Effector memory CD8-positive, alpha-beta T cell (primary cell): ENCODE data around the gene PPFIA3.
"Not testable (repeated sequence)": the region's sequence is repeated elsewhere in the genome, so short reads cannot be mapped to it uniquely, and the experiment has no call there.

Source experiments
- ATAC-seq: fragments of 150-1000 bp; cut with Tn5 transposase; replicated peaks from 2 replicates; pipeline ENCODE4 v1.10.0; 2021; ENCODE audit warnings: mild to moderate bottlenecking, moderate library complexity
- DNase-seq, 3 experiments: peaks; one replicate each; pipeline ENCODE4 v3.0.0; 2021
- H3K27ac Mint-ChIP-seq, 2 donors: one replicate each; pipeline ENCODE4 v1.8.0; 2022; ENCODE audit warnings: mild to moderate bottlenecking in 2 of 2, mixed read lengths in 2 of 2, moderate library complexity in 2 of 2
- H3K27me3 Mint-ChIP-seq, 2 donors: one replicate each; pipeline ENCODE4 v1.8.0; 2022; ENCODE audit warnings: mixed read lengths in 2 of 2
- H3K36me3 Mint-ChIP-seq: one replicate; pipeline ENCODE4 v1.8.0; 2022; ENCODE audit warnings: mild to moderate bottlenecking, moderate library complexity, mixed read lengths; ENCODE audit not compliant: insufficient read depth
- H3K4me1 Mint-ChIP-seq, 2 donors: one replicate each; pipeline ENCODE4 v1.8.0; 2022; ENCODE audit warnings: low read depth in 2 of 2, mixed read lengths in 2 of 2
- H3K4me3 Mint-ChIP-seq, 2 donors: one replicate each; pipeline ENCODE4 v1.8.0; 2022; ENCODE audit warnings: mild to moderate bottlenecking in 2 of 2, mixed read lengths in 2 of 2, moderate library complexity in 2 of 2
- H3K9me3 Mint-ChIP-seq, 2 donors: one replicate each; pipeline ENCODE4 v1.8.0; 2022; ENCODE audit warnings: mixed read lengths in 2 of 2

PPFIA3 gene

GRCh38 chr19:49173198-49173597 is 53.9 kb downstream of the PPFIA3 start:
- H3K27ac Mint-ChIP-seq, result no peak overlapping the region
- DNase-seq, result no peak
- H3K4me3 Mint-ChIP-seq, result no peak overlapping the region
- H3K36me3 Mint-ChIP-seq, result no peaks in the 10 kb centered on the region
- peaks cover 7 to 9% of the 10 kb centered on the region in 2 donors for H3K27me3 Mint-ChIP-seq
- ATAC-seq, result no peak
- H3K9me3 Mint-ChIP-seq, result no peaks in the 10 kb centered on the region
- no peaks in the 10 kb centered on the region for H3K4me1 Mint-ChIP-seq

GRCh38 chr19:49180659-49181058 is 61.3 kb downstream of the PPFIA3 start:
- Mint-ChIP-seq H3K27me3 (peaks cover 11% of the 10 kb centered on the region in 2 donors), H3K4me1 (no peaks in the 10 kb centered on the region), H3K27ac (no peak overlapping the region), H3K36me3 (no peaks in the 10 kb centered on the region), H3K4me3 (no peak overlapping the region), H3K9me3 (peaks cover 0 to 4% of the 10 kb centered on the region in 2 donors)
- ATAC-seq (no peak), DNase-seq (no peak)

- H3K9me3 Mint-ChIP-seq, H3K4me1 Mint-ChIP-seq, DNase-seq, ATAC-seq, H3K27ac Mint-ChIP-seq, H3K36me3 Mint-ChIP-seq, H3K4me3 Mint-ChIP-seq: not testable (repeated sequence)
- peaks cover 11 to 16% of the 10 kb centered on the region in 2 donors for H3K27me3 Mint-ChIP-seq
These were observed 62.9 kb downstream of the PPFIA3 start for GRCh38 chr19:49182010-49182847.

DNA sequence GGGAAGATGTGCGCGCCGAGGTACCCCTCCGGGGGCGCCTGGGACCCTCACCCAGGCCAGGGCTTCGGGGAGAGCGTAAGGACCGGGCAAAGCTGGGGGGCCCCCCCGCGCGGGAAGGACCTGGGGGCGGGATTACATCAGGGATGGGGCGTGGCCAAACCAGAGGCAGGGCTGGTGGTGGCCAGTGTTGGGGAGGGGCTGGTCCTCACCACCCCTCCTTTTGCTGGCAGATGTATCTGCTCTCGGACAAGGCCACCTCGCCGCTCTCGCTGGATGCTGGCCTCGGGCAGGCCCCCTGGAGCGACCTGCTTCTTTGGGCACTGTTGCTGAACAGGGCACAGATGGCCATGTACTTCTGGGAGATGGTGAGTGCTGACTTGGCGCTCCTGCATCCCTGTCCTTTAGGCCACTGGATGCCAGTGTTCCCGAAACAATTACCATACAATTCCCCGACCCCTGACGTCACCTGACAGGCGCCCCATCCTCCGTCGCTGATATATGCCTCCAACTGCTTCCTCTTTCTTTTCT is 63.6 kb downstream of the PPFIA3 start:
- no peak for DNase-seq
- no peak for ATAC-seq
- Mint-ChIP-seq H3K27ac (no peak overlapping the region), H3K4me3 (no peak overlapping the region), H3K4me1 (no peaks in the 10 kb centered on the region), H3K9me3 (peaks cover 0 to 4% of the 10 kb centered on the region in 2 donors), H3K27me3 (peaks cover 10 to 20% of the 10 kb centered on the region in 2 donors), H3K36me3 (no peaks in the 10 kb centered on the region)

- Mint-ChIP-seq H3K4me3 (no peak overlapping the region), H3K36me3 (no peaks in the 10 kb centered on the region), H3K27ac (no peak overlapping the region), H3K9me3 (peaks cover 0 to 4% of the 10 kb centered on the region in 2 donors), H3K27me3 (peaks cover 12 to 14% of the 10 kb centered on the region in 2 donors), H3K4me1 (peaks cover 5 to 7% of the 10 kb centered on the region in 2 donors)
- ATAC-seq (no peak), DNase-seq (no peak)
These were observed 66.8 kb downstream of the PPFIA3 start for GRCh38 chr19:49186108-49186507.

DNA sequence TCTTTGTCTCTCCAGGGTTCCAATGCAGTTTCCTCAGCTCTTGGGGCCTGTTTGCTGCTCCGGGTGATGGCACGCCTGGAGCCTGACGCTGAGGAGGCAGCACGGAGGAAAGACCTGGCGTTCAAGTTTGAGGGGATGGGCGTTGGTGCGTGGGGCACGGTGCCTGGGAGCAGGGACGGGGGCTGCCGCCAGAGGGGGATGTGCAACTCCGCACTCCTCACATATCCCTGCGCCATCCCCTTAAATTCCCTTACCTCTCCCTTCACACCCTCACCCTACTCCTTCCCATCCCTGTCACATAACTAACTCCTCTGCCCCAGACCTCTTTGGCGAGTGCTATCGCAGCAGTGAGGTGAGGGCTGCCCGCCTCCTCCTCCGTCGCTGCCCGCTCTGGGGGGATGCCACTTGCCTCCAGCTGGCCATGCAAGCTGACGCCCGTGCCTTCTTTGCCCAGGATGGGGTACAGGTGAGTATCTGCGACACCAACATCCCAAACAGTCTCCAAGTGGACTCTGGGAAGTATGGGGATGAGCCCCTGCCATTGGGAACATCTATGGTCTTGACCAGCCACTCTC is 69.4 kb downstream of the PPFIA3 start:
- ATAC-seq (no peak), DNase-seq (no peak)
- H3K4me1 Mint-ChIP-seq, result peaks cover 5 to 7% of the 10 kb centered on the region in 2 donors
- no peak overlapping the region for H3K4me3 Mint-ChIP-seq
- no peaks in the 10 kb centered on the region for H3K36me3 Mint-ChIP-seq
- peaks cover 0 to 4% of the 10 kb centered on the region in 2 donors for H3K9me3 Mint-ChIP-seq
- H3K27ac Mint-ChIP-seq, result no peak overlapping the region
- peaks cover 12 to 14% of the 10 kb centered on the region in 2 donors for H3K27me3 Mint-ChIP-seq

DNA sequence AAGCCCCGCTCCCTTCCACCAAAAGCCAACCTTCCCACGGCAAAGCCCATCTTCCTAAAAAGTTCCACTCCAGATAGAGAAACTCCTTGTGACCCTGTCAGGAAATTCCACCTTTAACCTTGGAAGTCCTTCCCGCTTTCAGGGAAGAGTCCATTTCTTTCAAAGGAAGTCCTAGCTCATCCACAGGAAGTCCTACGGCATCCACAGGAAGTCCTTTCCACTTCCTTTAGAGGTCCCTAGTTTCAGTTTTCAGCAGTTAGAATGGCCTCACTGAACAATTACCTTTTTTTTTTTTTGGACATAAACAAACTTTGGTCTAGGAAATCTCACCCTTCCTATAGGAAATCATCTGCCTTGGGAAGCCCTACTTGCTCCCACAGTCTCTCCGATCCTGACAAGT is 69.9 kb downstream of the PPFIA3 start:
- Mint-ChIP-seq H3K4me3 (no peak overlapping the region), H3K36me3 (no peaks in the 10 kb centered on the region), H3K9me3 (no peaks in the 10 kb centered on the region), H3K27ac (no peak overlapping the region), H3K4me1 (peaks cover 5 to 7% of the 10 kb centered on the region in 2 donors), H3K27me3 (peaks cover 10 to 12% of the 10 kb centered on the region in 2 donors)
- no peak for DNase-seq
- no peak for ATAC-seq

GRCh38 chr19:49190781-49191180 is 71.4 kb downstream of the PPFIA3 start:
- no peaks in the 10 kb centered on the region for H3K9me3 Mint-ChIP-seq
- no peaks in the 10 kb centered on the region for H3K36me3 Mint-ChIP-seq
- no peak overlapping the region for H3K4me3 Mint-ChIP-seq
- H3K4me1 Mint-ChIP-seq, result peaks cover 5 to 7% of the 10 kb centered on the region in 2 donors
- H3K27ac Mint-ChIP-seq, result no peak overlapping the region
- no peak for DNase-seq
- peaks cover 10 to 12% of the 10 kb centered on the region in 2 donors for H3K27me3 Mint-ChIP-seq
- ATAC-seq, result no peak

DNA sequence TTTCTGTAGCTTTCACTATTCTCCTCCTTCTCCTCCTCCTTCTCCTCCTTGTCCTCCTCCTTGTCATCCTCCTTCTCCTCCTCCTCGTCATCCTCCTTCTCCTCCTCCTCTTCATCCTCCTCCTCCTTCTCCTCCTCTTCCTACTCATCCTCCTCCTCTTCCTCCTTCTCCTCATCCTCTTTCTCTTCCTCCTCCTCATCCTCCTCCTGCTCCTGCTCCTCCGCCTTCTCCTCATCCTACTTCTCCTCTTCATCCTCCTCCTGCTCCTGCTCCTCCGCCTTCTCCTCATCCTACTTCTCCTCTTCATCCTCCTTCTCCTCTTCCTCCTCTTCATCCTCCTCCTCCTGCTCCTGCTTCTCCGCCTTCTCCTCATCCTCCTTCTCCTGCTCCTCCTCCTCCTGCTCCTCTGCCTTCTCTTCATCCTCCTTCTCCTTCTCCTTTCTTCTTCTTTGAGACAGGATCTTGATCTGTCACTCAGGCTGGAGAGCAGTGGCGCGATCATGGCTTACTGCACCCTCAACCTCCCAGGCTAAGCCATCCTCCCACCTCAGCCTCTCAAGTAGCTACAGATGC is 74.6 kb downstream of the PPFIA3 start:
- H3K36me3 Mint-ChIP-seq, result no peaks in the 10 kb centered on the region
- no peaks in the 10 kb centered on the region for H3K9me3 Mint-ChIP-seq
- DNase-seq (no peak), ATAC-seq (no peak)
- H3K27me3 Mint-ChIP-seq, result peaks cover 0 to 9% of the 10 kb centered on the region in 2 donors
- peaks cover 2 to 7% of the 10 kb centered on the region in 2 donors for H3K4me1 Mint-ChIP-seq
- H3K4me3 Mint-ChIP-seq, result no peak overlapping the region
- no peak overlapping the region for H3K27ac Mint-ChIP-seq

DNA sequence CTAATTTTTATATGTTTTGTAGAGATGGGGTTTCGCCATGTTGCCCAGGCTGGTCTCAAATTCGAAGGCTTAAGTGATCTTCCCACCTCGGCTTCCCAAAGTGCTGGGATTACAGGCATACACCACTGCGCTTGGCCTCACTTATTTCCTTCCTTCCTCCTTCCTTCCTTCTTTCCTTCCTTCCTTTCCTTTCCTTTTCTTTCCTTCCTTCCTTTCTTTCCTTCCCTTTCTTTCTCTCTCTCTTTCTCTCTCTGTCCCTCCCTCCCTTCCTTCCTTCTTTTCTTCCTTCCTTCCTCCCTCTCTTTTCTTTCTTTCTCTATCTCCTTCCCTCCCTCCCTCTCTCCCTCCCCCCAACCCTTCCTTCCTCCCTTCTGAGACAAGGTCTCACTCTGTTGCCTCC is 75.1 kb downstream of the PPFIA3 start:
- no peak for ATAC-seq
- Mint-ChIP-seq H3K4me1 (peaks cover 2 to 6% of the 10 kb centered on the region in 2 donors), H3K27me3 (peaks cover 0 to 9% of the 10 kb centered on the region in 2 donors), H3K36me3 (no peaks in the 10 kb centered on the region), H3K4me3 (no peak overlapping the region), H3K9me3 (no peaks in the 10 kb centered on the region), H3K27ac (no peak overlapping the region)
- DNase-seq, result no peak

DNA sequence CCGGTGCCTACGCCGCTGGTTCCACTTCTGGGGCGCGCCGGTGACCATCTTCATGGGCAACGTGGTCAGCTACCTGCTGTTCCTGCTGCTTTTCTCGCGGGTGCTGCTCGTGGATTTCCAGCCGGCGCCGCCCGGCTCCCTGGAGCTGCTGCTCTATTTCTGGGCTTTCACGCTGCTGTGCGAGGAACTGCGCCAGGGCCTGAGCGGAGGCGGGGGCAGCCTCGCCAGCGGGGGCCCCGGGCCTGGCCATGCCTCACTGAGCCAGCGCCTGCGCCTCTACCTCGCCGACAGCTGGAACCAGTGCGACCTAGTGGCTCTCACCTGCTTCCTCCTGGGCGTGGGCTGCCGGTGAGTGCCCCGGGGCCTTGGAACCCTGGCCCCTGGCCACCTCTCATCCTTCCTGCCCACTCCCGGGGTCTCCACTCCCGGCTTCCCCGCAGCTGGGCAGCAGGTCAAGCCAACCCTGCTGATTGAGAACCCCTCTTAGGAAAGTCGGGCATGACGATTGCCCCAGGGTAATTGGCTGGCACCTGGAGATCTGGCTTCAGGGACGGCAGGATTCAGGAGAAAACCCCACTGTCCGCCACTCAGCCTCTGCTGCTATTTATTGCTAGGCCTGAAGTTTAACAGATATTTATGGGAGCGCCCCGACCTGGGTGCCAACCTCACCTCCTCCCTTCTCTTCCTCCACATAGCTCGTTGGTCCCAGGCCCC is 77.3 kb downstream of the PPFIA3 start:
- ATAC-seq (no peak), DNase-seq (no peak)
- peaks cover 0 to 6% of the 10 kb centered on the region in 2 donors for H3K4me1 Mint-ChIP-seq
- H3K27me3 Mint-ChIP-seq, result peaks cover 2 to 9% of the 10 kb centered on the region in 2 donors
- H3K27ac Mint-ChIP-seq, result no peak overlapping the region
- peaks cover 3% of the 10 kb centered on the region for H3K36me3 Mint-ChIP-seq
- H3K4me3 Mint-ChIP-seq, result no peak overlapping the region
- H3K9me3 Mint-ChIP-seq, result no peaks in the 10 kb centered on the region

DNA sequence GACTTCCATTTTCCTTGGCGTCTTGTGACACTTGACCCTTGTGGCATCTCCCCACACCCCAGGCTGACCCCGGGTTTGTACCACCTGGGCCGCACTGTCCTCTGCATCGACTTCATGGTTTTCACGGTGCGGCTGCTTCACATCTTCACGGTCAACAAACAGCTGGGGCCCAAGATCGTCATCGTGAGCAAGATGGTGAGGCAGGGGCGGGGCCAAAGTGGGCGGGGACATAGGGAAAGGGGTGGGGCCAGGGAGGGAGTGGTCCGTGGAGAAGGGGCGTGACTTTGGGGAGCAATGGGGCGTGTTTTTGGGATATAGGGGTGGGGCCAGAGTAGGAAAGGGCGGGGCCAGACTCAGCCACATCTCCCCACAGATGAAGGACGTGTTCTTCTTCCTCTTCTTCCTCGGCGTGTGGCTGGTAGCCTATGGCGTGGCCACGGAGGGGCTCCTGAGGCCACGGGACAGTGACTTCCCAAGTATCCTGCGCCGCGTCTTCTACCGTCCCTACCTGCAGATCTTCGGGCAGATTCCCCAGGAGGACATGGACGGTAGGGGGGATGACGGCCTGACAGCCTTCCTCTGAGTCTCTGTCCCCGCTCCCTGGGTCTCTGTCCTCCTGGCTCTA is 81.0 kb downstream of the PPFIA3 start:
- Mint-ChIP-seq H3K36me3 (peaks cover 3% of the 10 kb centered on the region), H3K27me3 (peaks cover 9 to 16% of the 10 kb centered on the region in 2 donors), H3K27ac (no peak overlapping the region), H3K4me3 (no peak overlapping the region), H3K4me1 (peaks cover 0 to 6% of the 10 kb centered on the region in 2 donors), H3K9me3 (no peaks in the 10 kb centered on the region)
- ATAC-seq (no peak), DNase-seq (no peak)
